ENCODE data around the gene CEP63.

DNA sequence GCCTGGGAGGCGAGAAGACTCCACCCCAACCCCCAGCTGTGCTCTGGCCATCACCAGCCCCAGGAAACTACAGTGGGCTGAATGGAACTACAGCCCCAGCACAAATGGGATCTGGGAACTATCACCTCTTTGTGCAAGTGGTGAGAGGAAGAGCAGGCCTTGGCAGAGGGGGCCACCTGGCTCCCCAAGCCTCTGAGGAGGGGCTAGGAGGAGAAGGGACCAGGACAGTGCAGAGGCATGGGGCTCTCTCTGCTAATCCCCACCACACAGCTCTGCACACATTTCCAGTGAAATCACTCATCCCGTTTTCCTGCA, 133.4 kb downstream of the CEP63 start:
- no peak for TF ChIP-seq POLR2A (IDR thresholded peaks at IDR 0.05)
- TF ChIP-seq, protein P1, sequence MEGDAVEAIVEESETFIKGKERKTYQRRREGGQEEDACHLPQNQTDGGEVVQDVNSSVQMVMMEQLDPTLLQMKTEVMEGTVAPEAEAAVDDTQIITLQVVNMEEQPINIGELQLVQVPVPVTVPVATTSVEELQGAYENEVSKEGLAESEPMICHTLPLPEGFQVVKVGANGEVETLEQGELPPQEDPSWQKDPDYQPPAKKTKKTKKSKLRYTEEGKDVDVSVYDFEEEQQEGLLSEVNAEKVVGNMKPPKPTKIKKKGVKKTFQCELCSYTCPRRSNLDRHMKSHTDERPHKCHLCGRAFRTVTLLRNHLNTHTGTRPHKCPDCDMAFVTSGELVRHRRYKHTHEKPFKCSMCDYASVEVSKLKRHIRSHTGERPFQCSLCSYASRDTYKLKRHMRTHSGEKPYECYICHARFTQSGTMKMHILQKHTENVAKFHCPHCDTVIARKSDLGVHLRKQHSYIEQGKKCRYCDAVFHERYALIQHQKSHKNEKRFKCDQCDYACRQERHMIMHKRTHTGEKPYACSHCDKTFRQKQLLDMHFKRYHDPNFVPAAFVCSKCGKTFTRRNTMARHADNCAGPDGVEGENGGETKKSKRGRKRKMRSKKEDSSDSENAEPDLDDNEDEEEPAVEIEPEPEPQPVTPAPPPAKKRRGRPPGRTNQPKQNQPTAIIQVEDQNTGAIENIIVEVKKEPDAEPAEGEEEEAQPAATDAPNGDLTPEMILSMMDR (IDR thresholded peaks at IDR 0.05): no peak
